Heart left ventricle (tissue), 13 donors: ENCODE results near the gene KIF13A.

Experiments used
- POLR2A ChIP-seq, 2 donors: fragments of 450-650 bp; IDR thresholded peaks; one replicate each; pipeline ENCODE4 v1.6.1; 2017; ENCODE audit warnings: antibody characterized with exemption in 2 of 2, mild to moderate bottlenecking in 2 of 2, moderate library complexity in 2 of 2
- TF ChIP-seq, protein P1 (sequence below), 12 donors: fragments of 200-600 bp; sonication (generic) in 4 of 12; IDR thresholded peaks; one replicate each; pipeline versions ENCODE4 v1.5.0 to v1.8.0; 2018 to 2022; ENCODE audit warnings: antibody characterized with exemption in 12 of 12, mild to moderate bottlenecking in 5 of 12
- donor health status: ischemic (EF 13 %, LVEDD 7.1; RV severe dilation, severe dysfunction).
- donor health status: DM: no; HTN: yes; CAD: no.
- donor health status: DM: no; HTN: no; CAD: no.
- donor health status: ischemic (EF 25% LVEDD 6.9; RV normal size, moderate dysfunction).
- donor health status: ischemic (EF 25% LVEDD 5.7; RV mildly dilated, moderate dysfunction).
- donor health status: ischemic (EF 35%, LVEDD 5.7; RV mildly dilated, moderate dysfunction).
- donor health status: nonischemic (EF 11% LVEDD 7.7; RV severe dilation, severe dysfunction).
- donor health status: DM: yes; HTN: yes; CAD: no.
- donor health status: PGD.
- donor health status: ischemic (EF 29% LVEDD 5.4; RV normal size, mild dysfunction).
- donor health status: nonischemic (EF 23%, LVEDD 6.1; RV moderate dilation, normal function).

- TF ChIP-seq, protein P1, sequence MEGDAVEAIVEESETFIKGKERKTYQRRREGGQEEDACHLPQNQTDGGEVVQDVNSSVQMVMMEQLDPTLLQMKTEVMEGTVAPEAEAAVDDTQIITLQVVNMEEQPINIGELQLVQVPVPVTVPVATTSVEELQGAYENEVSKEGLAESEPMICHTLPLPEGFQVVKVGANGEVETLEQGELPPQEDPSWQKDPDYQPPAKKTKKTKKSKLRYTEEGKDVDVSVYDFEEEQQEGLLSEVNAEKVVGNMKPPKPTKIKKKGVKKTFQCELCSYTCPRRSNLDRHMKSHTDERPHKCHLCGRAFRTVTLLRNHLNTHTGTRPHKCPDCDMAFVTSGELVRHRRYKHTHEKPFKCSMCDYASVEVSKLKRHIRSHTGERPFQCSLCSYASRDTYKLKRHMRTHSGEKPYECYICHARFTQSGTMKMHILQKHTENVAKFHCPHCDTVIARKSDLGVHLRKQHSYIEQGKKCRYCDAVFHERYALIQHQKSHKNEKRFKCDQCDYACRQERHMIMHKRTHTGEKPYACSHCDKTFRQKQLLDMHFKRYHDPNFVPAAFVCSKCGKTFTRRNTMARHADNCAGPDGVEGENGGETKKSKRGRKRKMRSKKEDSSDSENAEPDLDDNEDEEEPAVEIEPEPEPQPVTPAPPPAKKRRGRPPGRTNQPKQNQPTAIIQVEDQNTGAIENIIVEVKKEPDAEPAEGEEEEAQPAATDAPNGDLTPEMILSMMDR (IDR thresholded peaks at IDR 0.05) = no peak
- TF ChIP-seq POLR2A (IDR thresholded peaks at IDR 0.05) = no peak
Measured at GRCh38 chr6:18028332-18028731, 40.9 kb upstream of the KIF13A start.
